SK-N-SH (cell line): ENCODE data around the gene UQCRHL. TPM values are rescaled to one million over a fixed set of nuclear protein-coding genes. Genes with fewer than 3 reads are reported as not detected.

Experiments used
- CTCF ChIA-PET: fragments of 300-600, 350-600 bp; formaldehyde crosslinking; extraction: SDS; loops from one replicate; lab custom pipeline; 2021; lab: Yijun Ruan, JAX
- POLR2A ChIA-PET: fragments of 350-600 bp; sonication (Branson Sonifier 250); formaldehyde crosslinking; extraction: SDS; loops from one replicate; lab custom pipeline; 2020; ENCODE audit warnings: antibody characterized with exemption, inconsistent platforms; lab: Yijun Ruan, JAX
- DNase-seq: peaks from one replicate; pipeline ENCODE4 v3.0.0; 2012
- H2AFZ ChIP-seq: fragments of 200-600 bp; sonication (generic); 2 replicates; pipeline ENCODE4 v1.8.1; 2016; ENCODE audit warnings: antibody characterized with exemption, mild to moderate bottlenecking, low read depth
- H3F3A ChIP-seq: fragments of 200-600 bp; sonication (generic); replicated peaks from 2 replicates; pipeline ENCODE3; 2016; ENCODE audit warnings: antibody characterized with exemption, mild to moderate bottlenecking; ENCODE audit not compliant: insufficient read depth
- H3K27ac ChIP-seq, 2 experiments: fragments of 200-500 bp in 1 of 2; fragments of 200-600 bp in 1 of 2; sonication (Bioruptor generic) in 1 of 2; sonication (generic), shearing (Covaris generic) in 1 of 2; 2 replicates each; pipeline versions ENCODE4 v1.5.1 to v1.6.1; 2014 to 2016; ENCODE audit warnings: low read depth in 2 of 2, inconsistent platforms in 1 of 2, low read length in 1 of 2, mild to moderate bottlenecking in 1 of 2, mixed read lengths in 1 of 2
- H3K27me3 ChIP-seq: fragments of 200-600 bp; sonication (generic), shearing (Covaris generic); 2 replicates; pipeline ENCODE4 v1.6.1; 2016; ENCODE audit warnings: mixed run types; ENCODE audit not compliant: insufficient read depth
- H3K36me3 ChIP-seq, 2 experiments: fragments of 200-500 bp in 1 of 2; fragments of 200-600 bp in 1 of 2; sonication (Bioruptor generic) in 1 of 2; sonication (generic) in 1 of 2; replicated peaks in 1 of 2; 2 replicates each; pipeline versions ENCODE3 to v1.5.1; 2014 to 2016; ENCODE audit warnings: low read length in 1 of 2, mild to moderate bottlenecking in 1 of 2; ENCODE audit not compliant: insufficient read depth in 2 of 2, control insufficient read depth in 1 of 2
- H3K4me1 ChIP-seq, 2 experiments: fragments of 200-500 bp in 1 of 2; fragments of 200-600 bp in 1 of 2; sonication (Bioruptor generic) in 1 of 2; sonication (generic), shearing (Covaris generic) in 1 of 2; 2 replicates each; pipeline versions ENCODE4 v1.5.1 to v1.6.1; 2014 to 2016; ENCODE audit warnings: low read depth in 1 of 2, low read length in 1 of 2, mixed run types in 1 of 2; ENCODE audit not compliant: insufficient read depth in 2 of 2, control insufficient read depth in 1 of 2
- H3K4me2 ChIP-seq: fragments of 200-600 bp; sonication (generic), shearing (Covaris generic); 2 replicates; pipeline ENCODE4 v1.6.1; 2017; ENCODE audit warnings: mixed run types
- H3K4me3 ChIP-seq, 2 experiments: fragments of 200-500 bp in 1 of 2; fragments of 200-600 bp in 1 of 2; sonication (Bioruptor generic) in 1 of 2; sonication (generic), shearing (Covaris generic) in 1 of 2; 2 replicates each; pipeline versions ENCODE4 v1.5.1 to v1.8.1; 2014 to 2016; ENCODE audit warnings: low read depth in 2 of 2, inconsistent platforms in 1 of 2, low read length in 1 of 2, mild to moderate bottlenecking in 1 of 2, mixed read lengths in 1 of 2, moderate library complexity in 1 of 2
- H3K79me2 ChIP-seq: fragments of 200-600 bp; sonication (generic); 2 replicates; pipeline ENCODE4 v1.8.1; 2017; ENCODE audit warnings: mild to moderate bottlenecking; ENCODE audit not compliant: insufficient read depth
- H3K9ac ChIP-seq: fragments of 200-600 bp; sonication (generic); 2 replicates; pipeline ENCODE4 v1.6.1; 2017; ENCODE audit warnings: mixed run types
- H3K9me2 ChIP-seq: fragments of 200-600 bp; sonication (generic); 2 replicates; pipeline ENCODE4 v1.6.1; 2017; ENCODE audit warnings: mixed run types
- H3K9me3 ChIP-seq: fragments of 200-600 bp; sonication (generic); 2 replicates; pipeline ENCODE4 v1.6.1; 2017; ENCODE audit warnings: mixed run types, mild to moderate bottlenecking, moderate library complexity
- H4K20me1 ChIP-seq: fragments of 200-600 bp; sonication (generic); 2 replicates; pipeline ENCODE4 v1.6.1; 2017; ENCODE audit warnings: mild to moderate bottlenecking, mixed run types; ENCODE audit not compliant: insufficient read depth
- ELF1 ChIP-seq: IDR thresholded peaks from 2 replicates; pipeline ENCODE4 v1.4.0; 2012
- EP300 ChIP-seq, 2 experiments: IDR thresholded peaks; 2 replicates each; pipeline versions ENCODE4 v1.4.0 to v1.6.1; 2012; ENCODE audit warnings: borderline replicate concordance in 1 of 2, low read depth in 1 of 2, low read length in 1 of 2
- FOSL2 ChIP-seq: IDR thresholded peaks from 2 replicates; pipeline ENCODE4 v1.4.0; 2012; ENCODE audit warnings: low read depth, mild to moderate bottlenecking, moderate library complexity, borderline replicate concordance
- FOXJ3 ChIP-seq: sonication (generic); formaldehyde crosslinking; IDR thresholded peaks from 2 replicates; pipeline ENCODE4 v1.5.1; 2020; ENCODE audit warnings: mild to moderate bottlenecking, missing genetic modification reagents
- GABPA ChIP-seq: IDR thresholded peaks from 2 replicates; pipeline ENCODE4 v1.4.0; 2012; ENCODE audit warnings: low read depth, mild to moderate bottlenecking
- GATA2 ChIP-seq: sonication (generic); formaldehyde crosslinking; IDR thresholded peaks from 2 replicates; pipeline ENCODE4 v1.5.0; 2020; ENCODE audit warnings: mild to moderate bottlenecking, missing genetic modification reagents
- JUND ChIP-seq: IDR thresholded peaks from 2 replicates; pipeline ENCODE4 v1.4.0; 2012
- NFIC ChIP-seq: IDR thresholded peaks from 2 replicates; pipeline ENCODE4 v1.4.0; 2012; ENCODE audit warnings: borderline replicate concordance
- NRF1 ChIP-seq: IDR thresholded peaks from 2 replicates; pipeline ENCODE4 v1.6.1; 2012; ENCODE audit warnings: low read depth, mild to moderate bottlenecking, low read length
- RAD21 ChIP-seq: IDR thresholded peaks from 2 replicates; pipeline ENCODE4 v1.6.1; 2012; ENCODE audit warnings: mild to moderate bottlenecking, low read length
- RCOR1 ChIP-seq: fragments of 150-350 bp; IDR thresholded peaks from 2 replicates; pipeline ENCODE4 v1.6.1; 2017; ENCODE audit warnings: antibody characterized with exemption, low read length
- RFX5 ChIP-seq: IDR thresholded peaks from 2 replicates; pipeline ENCODE4 v1.6.1; 2012; ENCODE audit warnings: mild to moderate bottlenecking, improper control_type of control experiment, low read length
- SMC3 ChIP-seq: IDR thresholded peaks from 2 replicates; pipeline ENCODE4 v1.6.1; 2012; ENCODE audit warnings: low read depth, low read length, improper control_type of control experiment
- TCF12 ChIP-seq: IDR thresholded peaks from 2 replicates; pipeline ENCODE4 v1.4.0; 2012
- YY1 ChIP-seq: IDR thresholded peaks from 2 replicates; pipeline ENCODE4 v1.4.0; 2012; ENCODE audit warnings: low read depth, mild to moderate bottlenecking
- WGBS: methylation state at CpG from one replicate; pipeline ENCODE4 v1.1.6; 2017; ENCODE audit warnings: low lambda C conversion rate; 5-methylcytosine and 5-hydroxymethylcytosine counted together
- polyA plus RNA-seq, 3 experiments: library from polyadenylated mRNA; depleted of rRNA; stranded (reverse); fragments of >200 nt; gene quantifications; 2 replicates each; pipeline ENCODE4 v1.2.3, GENCODE V29; 2012
- TF ChIP-seq, protein P1 (sequence below): IDR thresholded peaks from 2 replicates; pipeline ENCODE4 v1.4.0; 2012; ENCODE audit warnings: low read depth
- TF ChIP-seq, protein P2 (sequence below): IDR thresholded peaks from 2 replicates; pipeline ENCODE4; 2012
- TF ChIP-seq, protein P3 (sequence below): IDR thresholded peaks from 2 replicates; pipeline ENCODE4 v1.6.1; 2012; ENCODE audit warnings: mild to moderate bottlenecking, low read depth, low read length, moderate library complexity
- TF ChIP-seq, protein P4 (sequence below): IDR thresholded peaks from 2 replicates; pipeline ENCODE4 v1.4.0; 2012; ENCODE audit warnings: low read depth, borderline replicate concordance
- TF ChIP-seq, protein P5 (sequence below): fragments of 200-600 bp; sonication (generic); IDR thresholded peaks from 2 replicates; pipeline ENCODE4 v1.6.1; 2017; ENCODE audit warnings: antibody characterized with exemption, mild to moderate bottlenecking, moderate library complexity

Gene UQCRHL
- polyA plus RNA-seq, 1 of the 3 experiments (the other 2 are of a cell fraction): 2.8 TPM

DNA sequence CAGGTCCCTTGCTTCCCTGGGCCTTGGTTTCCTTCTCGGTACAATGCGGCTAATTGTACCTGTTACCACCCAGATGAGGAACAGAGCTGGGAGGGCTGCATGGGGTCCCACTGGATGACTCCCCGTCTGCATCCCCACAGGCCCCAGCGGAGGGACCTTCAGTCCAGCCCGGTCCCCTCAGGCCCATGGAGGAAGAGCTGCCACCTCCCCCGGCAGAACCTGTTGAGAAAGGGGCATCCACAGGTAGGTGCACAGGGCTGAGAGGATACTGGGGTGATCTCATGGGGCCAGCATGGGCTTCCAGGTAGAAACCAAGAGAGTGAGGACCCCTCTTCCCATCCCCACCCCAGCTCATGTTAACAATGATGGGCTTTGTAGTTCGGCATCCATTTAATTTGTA lies 39.1 kb downstream of the UQCRHL start:
- DNase-seq: no peak
- CTCF ChIA-PET: interaction anchor here (2.4 to 4.5 kb wide), 2 partner anchors 10 to 23 kb away, joined by 5 to 17 read pairs; no protein-coding TSS in a partner anchor
- Histone ChIP-seq H3K36me3 (peaks cover 42 to 48% of the 10 kb centered on the region in 2 experiments), H3K9me2 (no peaks in the 10 kb centered on the region), H3K4me2 (no peak overlapping the region), H3K4me3 (no peak overlapping the region), H3K27ac (no peak overlapping the region), H3K9ac (no peak overlapping the region), H3K79me2 (peaks cover 34% of the 10 kb centered on the region; the same call in 1 of the 2 replicates), H3F3A (no peaks in the 10 kb centered on the region), H2AFZ (no peak overlapping the region), H3K27me3 (no peaks in the 10 kb centered on the region), H3K9me3 (no peaks in the 10 kb centered on the region), H3K4me1 (no peaks in the 10 kb centered on the region; a peak in 1 of 4 replicates), H4K20me1 (peaks cover 19% of the 10 kb centered on the region)
- POLR2A ChIA-PET: interaction anchor here (1.3 kb wide), 1 partner anchor 9 kb away, joined by 3 read pairs; no protein-coding TSS in a partner anchor
- TF ChIP-seq, protein P1, sequence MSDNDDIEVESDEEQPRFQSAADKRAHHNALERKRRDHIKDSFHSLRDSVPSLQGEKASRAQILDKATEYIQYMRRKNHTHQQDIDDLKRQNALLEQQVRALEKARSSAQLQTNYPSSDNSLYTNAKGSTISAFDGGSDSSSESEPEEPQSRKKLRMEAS: no peak
- TF ChIP-seq SMC3 (no peak), RAD21 (no peak), GATA2 (CRISPR knock-in tag) (no peak), ELF1 (no peak), EP300 (IDR thresholded peaks at IDR 0.05; ENCODE audit: borderline replicate concordance in 1 of 2, low read depth in 1 of 2, low read length in 1 of 2) (no peak), RCOR1 (no peak), TCF12 (no peak), GABPA (no peak), RFX5 (no peak), FOSL2 (no peak), NFIC (no peak), FOXJ3 (CRISPR knock-in tag) (no peak), JUND (no peak), NRF1 (no peak), YY1 (no peak)
- TF ChIP-seq, protein P2, sequence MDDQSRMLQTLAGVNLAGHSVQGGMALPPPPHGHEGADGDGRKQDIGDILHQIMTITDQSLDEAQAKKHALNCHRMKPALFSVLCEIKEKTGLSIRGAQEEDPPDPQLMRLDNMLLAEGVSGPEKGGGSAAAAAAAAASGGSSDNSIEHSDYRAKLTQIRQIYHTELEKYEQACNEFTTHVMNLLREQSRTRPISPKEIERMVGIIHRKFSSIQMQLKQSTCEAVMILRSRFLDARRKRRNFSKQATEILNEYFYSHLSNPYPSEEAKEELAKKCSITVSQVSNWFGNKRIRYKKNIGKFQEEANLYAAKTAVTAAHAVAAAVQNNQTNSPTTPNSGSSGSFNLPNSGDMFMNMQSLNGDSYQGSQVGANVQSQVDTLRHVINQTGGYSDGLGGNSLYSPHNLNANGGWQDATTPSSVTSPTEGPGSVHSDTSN: no peak
- TF ChIP-seq, protein P3, sequence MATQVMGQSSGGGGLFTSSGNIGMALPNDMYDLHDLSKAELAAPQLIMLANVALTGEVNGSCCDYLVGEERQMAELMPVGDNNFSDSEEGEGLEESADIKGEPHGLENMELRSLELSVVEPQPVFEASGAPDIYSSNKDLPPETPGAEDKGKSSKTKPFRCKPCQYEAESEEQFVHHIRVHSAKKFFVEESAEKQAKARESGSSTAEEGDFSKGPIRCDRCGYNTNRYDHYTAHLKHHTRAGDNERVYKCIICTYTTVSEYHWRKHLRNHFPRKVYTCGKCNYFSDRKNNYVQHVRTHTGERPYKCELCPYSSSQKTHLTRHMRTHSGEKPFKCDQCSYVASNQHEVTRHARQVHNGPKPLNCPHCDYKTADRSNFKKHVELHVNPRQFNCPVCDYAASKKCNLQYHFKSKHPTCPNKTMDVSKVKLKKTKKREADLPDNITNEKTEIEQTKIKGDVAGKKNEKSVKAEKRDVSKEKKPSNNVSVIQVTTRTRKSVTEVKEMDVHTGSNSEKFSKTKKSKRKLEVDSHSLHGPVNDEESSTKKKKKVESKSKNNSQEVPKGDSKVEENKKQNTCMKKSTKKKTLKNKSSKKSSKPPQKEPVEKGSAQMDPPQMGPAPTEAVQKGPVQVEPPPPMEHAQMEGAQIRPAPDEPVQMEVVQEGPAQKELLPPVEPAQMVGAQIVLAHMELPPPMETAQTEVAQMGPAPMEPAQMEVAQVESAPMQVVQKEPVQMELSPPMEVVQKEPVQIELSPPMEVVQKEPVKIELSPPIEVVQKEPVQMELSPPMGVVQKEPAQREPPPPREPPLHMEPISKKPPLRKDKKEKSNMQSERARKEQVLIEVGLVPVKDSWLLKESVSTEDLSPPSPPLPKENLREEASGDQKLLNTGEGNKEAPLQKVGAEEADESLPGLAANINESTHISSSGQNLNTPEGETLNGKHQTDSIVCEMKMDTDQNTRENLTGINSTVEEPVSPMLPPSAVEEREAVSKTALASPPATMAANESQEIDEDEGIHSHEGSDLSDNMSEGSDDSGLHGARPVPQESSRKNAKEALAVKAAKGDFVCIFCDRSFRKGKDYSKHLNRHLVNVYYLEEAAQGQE: no peak
- TF ChIP-seq, protein P4, sequence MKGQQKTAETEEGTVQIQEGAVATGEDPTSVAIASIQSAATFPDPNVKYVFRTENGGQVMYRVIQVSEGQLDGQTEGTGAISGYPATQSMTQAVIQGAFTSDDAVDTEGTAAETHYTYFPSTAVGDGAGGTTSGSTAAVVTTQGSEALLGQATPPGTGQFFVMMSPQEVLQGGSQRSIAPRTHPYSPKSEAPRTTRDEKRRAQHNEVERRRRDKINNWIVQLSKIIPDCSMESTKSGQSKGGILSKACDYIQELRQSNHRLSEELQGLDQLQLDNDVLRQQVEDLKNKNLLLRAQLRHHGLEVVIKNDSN: no peak
- TF ChIP-seq, protein P5, sequence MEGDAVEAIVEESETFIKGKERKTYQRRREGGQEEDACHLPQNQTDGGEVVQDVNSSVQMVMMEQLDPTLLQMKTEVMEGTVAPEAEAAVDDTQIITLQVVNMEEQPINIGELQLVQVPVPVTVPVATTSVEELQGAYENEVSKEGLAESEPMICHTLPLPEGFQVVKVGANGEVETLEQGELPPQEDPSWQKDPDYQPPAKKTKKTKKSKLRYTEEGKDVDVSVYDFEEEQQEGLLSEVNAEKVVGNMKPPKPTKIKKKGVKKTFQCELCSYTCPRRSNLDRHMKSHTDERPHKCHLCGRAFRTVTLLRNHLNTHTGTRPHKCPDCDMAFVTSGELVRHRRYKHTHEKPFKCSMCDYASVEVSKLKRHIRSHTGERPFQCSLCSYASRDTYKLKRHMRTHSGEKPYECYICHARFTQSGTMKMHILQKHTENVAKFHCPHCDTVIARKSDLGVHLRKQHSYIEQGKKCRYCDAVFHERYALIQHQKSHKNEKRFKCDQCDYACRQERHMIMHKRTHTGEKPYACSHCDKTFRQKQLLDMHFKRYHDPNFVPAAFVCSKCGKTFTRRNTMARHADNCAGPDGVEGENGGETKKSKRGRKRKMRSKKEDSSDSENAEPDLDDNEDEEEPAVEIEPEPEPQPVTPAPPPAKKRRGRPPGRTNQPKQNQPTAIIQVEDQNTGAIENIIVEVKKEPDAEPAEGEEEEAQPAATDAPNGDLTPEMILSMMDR: no peak
- WGBS: 100% methylated on average over 2 of the region's 7 CpGs
